Upper lobe of left lung (tissue), 6 donors: Measurements from ENCODE around the gene ATP8B3. TPM values are rescaled to one million over a fixed set of nuclear protein-coding genes. Genes with fewer than 3 reads are reported as not detected.

ENCODE experiments used
- ATAC-seq, 2 donors: fragments of 200-7000 bp; cut with Tn5 transposase; one replicate each; pipeline ENCODE4 v1.9.1; 2022; ENCODE audit warnings: mild to moderate bottlenecking in 2 of 2, moderate library complexity in 2 of 2; ENCODE audit not compliant: low FRiP score in 2 of 2
- DNase-seq, 2 donors: peaks; one replicate each; pipeline ENCODE4 v3.0.0-alpha.2; 2019 to 2020
- H3K27ac ChIP-seq, 4 donors: fragments of 200-600 bp; sonication (generic); one replicate each; pipeline ENCODE4 v1.5.1; 2016 to 2019
- H3K27me3 ChIP-seq, 4 donors: fragments of 200-600 bp; sonication (generic); one replicate each; pipeline ENCODE4 v1.5.1; 2017 to 2019
- H3K36me3 ChIP-seq, 4 donors: fragments of 200-600 bp; sonication (generic); one replicate each; pipeline ENCODE4 v1.5.1; 2016 to 2019
- H3K4me1 ChIP-seq, 4 donors: fragments of 200-600 bp; sonication (generic); one replicate each; pipeline ENCODE4 v1.5.1; 2018 to 2019
- H3K4me3 ChIP-seq, 4 donors: fragments of 200-600 bp; sonication (generic); one replicate each; pipeline ENCODE4 v1.5.1; 2017 to 2019; ENCODE audit warnings: mild to moderate bottlenecking in 2 of 4, moderate library complexity in 1 of 4
- H3K9me3 ChIP-seq, 4 donors: fragments of 200-600 bp; sonication (generic); one replicate each; pipeline ENCODE4 v1.5.1; 2018 to 2019
- EP300 ChIP-seq, 4 donors: sonication (generic); formaldehyde crosslinking; IDR thresholded peaks; one replicate each; pipeline ENCODE4 v1.5.1; 2017; ENCODE audit warnings: antibody characterized with exemption in 4 of 4, control low read depth in 2 of 4
- POLR2A ChIP-seq, 4 donors: fragments of 450-650 bp; IDR thresholded peaks; one replicate each; pipeline ENCODE4 v1.5.1; 2016 to 2017; ENCODE audit warnings: antibody characterized with exemption in 4 of 4, mild to moderate bottlenecking in 2 of 4
- POLR2AphosphoS5 ChIP-seq, 2 donors: sonication (generic); formaldehyde crosslinking; IDR thresholded peaks; one replicate each; pipeline ENCODE4 v1.5.1; 2017; ENCODE audit warnings: antibody characterized with exemption in 2 of 2
- WGBS, 2 donors: methylation state at CpG; one replicate each; pipeline ENCODE4 v1.1.5; 2017 to 2018; 5-methylcytosine and 5-hydroxymethylcytosine counted together
- total RNA-seq, 6 donors: library from RNA; depleted of rRNA in 4 of 6; stranded (reverse); fragments of >200 nt in 4 of 6; gene quantifications; one replicate each; pipeline versions ENCODE4 v1.1.0 to v1.2.1, GENCODE V29; 2016 to 2021
- TF ChIP-seq, protein P1 (sequence below), 6 experiments: fragments of 450-650 bp in 4 of 6; fragments of 200-600 bp in 2 of 6; sonication (generic) in 2 of 6; IDR thresholded peaks; one replicate each; pipeline ENCODE4 v1.5.1; 2016 to 2019; ENCODE audit warnings: antibody characterized with exemption in 6 of 6
- donor health status: DM: no; HTN: no; CAD: no; lungs with moderate emphysema.
- donor health status: DM: no; HTN: yes; CAD: no; lungs with severe emphysema.

Gene ATP8B3
- total RNA-seq, 6 donors from 2014 or later = under 0.01 to 6.2 (median 1.1) TPM

DNA sequence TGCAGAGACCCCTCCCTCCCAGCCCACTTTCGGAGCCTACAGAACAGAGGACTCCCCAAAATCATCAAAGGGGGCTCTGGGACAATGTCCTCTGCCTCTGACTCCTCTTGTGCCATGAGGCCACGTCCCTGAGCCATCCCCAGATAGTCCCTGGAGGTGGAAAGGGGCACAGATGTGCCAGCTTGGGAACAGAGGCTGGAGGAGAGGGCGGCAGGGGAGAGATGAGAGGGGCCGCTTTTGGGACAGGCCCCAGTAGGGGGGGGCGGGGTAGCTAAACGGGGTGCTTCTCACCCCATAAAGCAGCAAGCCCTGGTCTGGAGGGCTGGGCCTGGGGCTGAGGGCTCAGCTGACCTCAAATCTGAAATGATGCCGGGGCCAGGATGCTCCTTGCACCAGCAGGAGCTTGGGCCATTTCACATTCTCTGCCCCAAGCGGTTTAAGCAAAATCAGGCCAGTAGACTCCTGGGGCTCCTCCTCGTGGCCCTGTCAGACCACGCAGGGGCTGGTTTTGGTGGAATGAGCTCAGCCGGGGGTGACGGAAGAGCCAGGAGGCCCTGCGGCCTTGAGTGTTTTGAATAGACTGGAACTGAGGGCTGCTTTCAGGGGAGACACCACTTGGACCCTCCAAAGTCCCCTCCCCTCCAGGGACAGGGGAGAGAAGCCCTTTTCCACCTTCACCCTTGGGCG, 31.7 kb downstream of the ATP8B3 start:
- H3K9me3 ChIP-seq = peaks cover 8 to 13% (median 10%) of the 10 kb centered on the region in 4 donors
- no peak for TF ChIP-seq POLR2A (IDR thresholded peaks at IDR 0.05)
- no peak for TF ChIP-seq POLR2AphosphoS5 (IDR thresholded peaks at IDR 0.05)
- TF ChIP-seq, protein P1, sequence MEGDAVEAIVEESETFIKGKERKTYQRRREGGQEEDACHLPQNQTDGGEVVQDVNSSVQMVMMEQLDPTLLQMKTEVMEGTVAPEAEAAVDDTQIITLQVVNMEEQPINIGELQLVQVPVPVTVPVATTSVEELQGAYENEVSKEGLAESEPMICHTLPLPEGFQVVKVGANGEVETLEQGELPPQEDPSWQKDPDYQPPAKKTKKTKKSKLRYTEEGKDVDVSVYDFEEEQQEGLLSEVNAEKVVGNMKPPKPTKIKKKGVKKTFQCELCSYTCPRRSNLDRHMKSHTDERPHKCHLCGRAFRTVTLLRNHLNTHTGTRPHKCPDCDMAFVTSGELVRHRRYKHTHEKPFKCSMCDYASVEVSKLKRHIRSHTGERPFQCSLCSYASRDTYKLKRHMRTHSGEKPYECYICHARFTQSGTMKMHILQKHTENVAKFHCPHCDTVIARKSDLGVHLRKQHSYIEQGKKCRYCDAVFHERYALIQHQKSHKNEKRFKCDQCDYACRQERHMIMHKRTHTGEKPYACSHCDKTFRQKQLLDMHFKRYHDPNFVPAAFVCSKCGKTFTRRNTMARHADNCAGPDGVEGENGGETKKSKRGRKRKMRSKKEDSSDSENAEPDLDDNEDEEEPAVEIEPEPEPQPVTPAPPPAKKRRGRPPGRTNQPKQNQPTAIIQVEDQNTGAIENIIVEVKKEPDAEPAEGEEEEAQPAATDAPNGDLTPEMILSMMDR (IDR thresholded peaks at IDR 0.05) = no peak
- TF ChIP-seq EP300 (IDR thresholded peaks at IDR 0.05) = no peak
- H3K4me1 ChIP-seq = peaks cover 0 to 6% (median under 1%) of the 10 kb centered on the region in 4 donors
- WGBS, 2 donors = 31 to 54% methylated on average over 7 to 14 of the region's 14 CpGs
- no peak for ATAC-seq
- H3K27me3 ChIP-seq = peaks cover 0 to 36% (median 17%) of the 10 kb centered on the region in 4 donors
- no peak overlapping the region for H3K27ac ChIP-seq
- H3K4me3 ChIP-seq = no peak overlapping the region
- H3K36me3 ChIP-seq = no peaks in the 10 kb centered on the region
- no peak for DNase-seq

DNA sequence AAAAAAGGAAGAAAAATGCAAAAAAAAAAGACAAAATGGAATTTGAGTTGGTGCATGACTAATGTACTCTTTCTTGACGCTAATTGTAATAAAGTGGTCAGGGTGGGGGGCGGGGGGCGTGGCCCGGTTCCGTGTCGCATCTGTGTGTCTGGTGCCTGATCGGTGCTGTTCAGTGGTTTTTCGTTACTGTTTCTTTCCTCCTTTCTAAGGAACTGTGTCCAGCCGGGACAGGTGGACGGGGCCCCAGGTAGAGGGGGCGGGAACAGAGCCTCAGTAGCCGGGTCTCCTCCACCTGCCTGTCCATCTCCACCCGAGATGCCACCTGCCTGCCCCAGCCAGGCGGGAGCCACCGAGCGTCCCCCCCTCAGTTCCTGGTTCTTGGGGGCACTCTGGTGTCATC, 32.5 kb downstream of the ATP8B3 start:
- no peaks in the 10 kb centered on the region for H3K36me3 ChIP-seq
- TF ChIP-seq, protein P1 (IDR thresholded peaks at IDR 0.05) = no peak
- TF ChIP-seq POLR2A (IDR thresholded peaks at IDR 0.05) (no peak), EP300 (IDR thresholded peaks at IDR 0.05) (no peak)
- peaks cover 0 to 6% (median 2%) of the 10 kb centered on the region in 4 donors for H3K4me1 ChIP-seq
- no peak for DNase-seq
- peaks cover 8 to 20% (median 17%) of the 10 kb centered on the region in 4 donors for H3K9me3 ChIP-seq
- no peak overlapping the region for H3K4me3 ChIP-seq
- 17 to 55% methylated on average over 15 to 16 of the region's 16 CpGs for whole genome bisulfite sequencing, 2 donors
- peaks cover 0 to 44% (median 23%) of the 10 kb centered on the region in 4 donors for H3K27me3 ChIP-seq
- no peak for ATAC-seq
- no peak overlapping the region for H3K27ac ChIP-seq

DNA sequence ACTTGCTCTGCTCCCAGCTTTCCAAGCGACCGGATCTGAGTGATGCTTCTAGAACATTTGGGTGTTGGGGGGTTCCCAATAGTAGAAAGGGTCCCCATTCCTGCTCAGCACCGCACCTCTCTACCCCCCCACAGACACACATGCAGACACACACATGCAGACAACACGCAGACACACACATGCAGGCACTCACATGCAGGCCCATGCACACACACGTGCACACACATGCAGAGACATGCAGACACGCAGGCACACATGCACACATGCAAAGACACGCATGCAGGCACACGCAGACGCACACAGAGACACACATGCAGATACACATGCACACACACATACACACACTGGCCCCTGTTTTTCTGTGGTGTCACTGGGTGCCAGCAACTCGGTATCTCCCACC, 34.9 kb downstream of the ATP8B3 start:
- no peak for DNase-seq
- TF ChIP-seq POLR2AphosphoS5 (IDR thresholded peaks at IDR 0.05) (no peak), EP300 (IDR thresholded peaks at IDR 0.05) (no peak), POLR2A (IDR thresholded peaks at IDR 0.05) (no peak)
- TF ChIP-seq, protein P1 (IDR thresholded peaks at IDR 0.05) = no peak
- Histone ChIP-seq H3K27ac (no peak overlapping the region), H3K36me3 (no peaks in the 10 kb centered on the region), H3K9me3 (peaks cover 7 to 16% (median 16%) of the 10 kb centered on the region in 4 donors), H3K4me3 (no peak overlapping the region), H3K27me3 (peaks cover 0 to 52% (median 23%) of the 10 kb centered on the region in 4 donors), H3K4me1 (peaks cover 0 to 6% (median 2%) of the 10 kb centered on the region in 4 donors)
- no peak for ATAC-seq
- 15 to 60% methylated on average over 4 to 9 of the region's 10 CpGs for WGBS, 2 donors

DNA sequence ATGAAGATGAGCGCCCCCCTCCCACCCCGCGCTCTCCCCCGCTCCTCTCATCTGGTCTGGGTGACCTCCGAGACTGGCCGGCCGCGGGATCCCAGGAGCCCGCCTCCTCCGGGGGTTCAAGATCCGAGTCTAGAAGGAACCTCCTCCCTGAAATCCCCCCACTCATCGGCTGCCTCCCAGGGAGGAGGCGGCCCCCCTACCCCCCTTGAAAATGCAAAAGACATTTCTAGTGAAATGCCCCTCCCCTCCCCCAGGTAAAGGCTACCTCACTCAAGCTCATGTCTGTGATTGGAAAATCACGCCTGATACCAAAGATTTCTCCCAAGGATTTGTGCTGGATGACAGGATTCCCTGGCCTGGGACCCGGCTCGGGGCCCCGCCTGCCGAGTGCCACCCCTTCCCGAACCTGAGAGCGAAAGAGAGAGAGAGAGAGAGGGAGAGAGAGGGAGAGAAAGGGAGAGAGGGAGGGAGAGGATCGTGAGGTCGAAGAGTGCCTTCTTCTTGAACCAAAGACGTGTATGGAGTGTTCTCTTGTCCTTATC, 35.4 kb downstream of the ATP8B3 start:
- Histone ChIP-seq H3K4me3 (no peak overlapping the region), H3K4me1 (peaks cover 0 to 6% (median 2%) of the 10 kb centered on the region in 4 donors), H3K27me3 (peaks cover 0 to 52% (median 23%) of the 10 kb centered on the region in 4 donors), H3K27ac (no peak overlapping the region), H3K9me3 (peaks cover 3 to 12% (median 11%) of the 10 kb centered on the region in 4 donors), H3K36me3 (no peaks in the 10 kb centered on the region)
- TF ChIP-seq POLR2AphosphoS5 (IDR thresholded peaks at IDR 0.05) (no peak), POLR2A (IDR thresholded peaks at IDR 0.05) (no peak)
- 6% methylated on average over 10 to 23 of the region's 23 CpGs for WGBS, 2 donors
- DNase-seq (no peak), ATAC-seq (no peak)

DNA sequence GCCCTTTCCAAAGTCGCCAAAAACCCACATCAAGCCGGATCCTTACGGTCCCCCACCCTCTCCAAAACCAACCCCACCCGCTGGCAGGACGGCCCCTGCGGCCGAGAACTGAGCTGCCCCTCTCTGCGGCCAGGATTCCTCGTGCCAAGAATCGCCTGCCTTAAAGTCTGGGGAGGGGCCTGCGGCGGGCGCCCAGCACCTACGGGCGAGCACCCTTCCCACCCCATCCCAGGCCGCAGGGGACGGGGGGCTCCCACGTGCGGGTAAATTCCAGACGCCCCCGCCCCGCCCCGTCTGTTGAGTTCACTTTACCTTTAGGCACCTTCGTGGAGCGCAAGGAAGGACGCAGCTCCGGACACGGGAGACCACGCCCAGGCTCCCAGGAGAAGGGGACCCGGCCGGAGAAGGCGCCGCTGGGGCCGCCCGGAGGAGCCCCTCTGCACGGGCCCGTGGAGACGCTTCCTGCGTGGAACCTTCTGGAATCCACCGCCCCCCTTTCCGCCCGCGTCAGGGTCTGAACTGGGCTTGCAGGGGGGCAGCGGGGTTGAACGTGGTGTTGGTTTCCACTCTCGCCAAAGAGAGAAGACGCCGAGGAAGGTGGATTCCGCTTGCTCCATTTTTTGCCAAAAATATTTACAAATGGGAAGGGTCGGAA, 36.0 kb downstream of the ATP8B3 start:
- Histone ChIP-seq H3K9me3 (peaks cover 1 to 15% (median 12%) of the 10 kb centered on the region in 4 donors), H3K4me3 (no peak overlapping the region), H3K27me3 (peaks cover 0 to 52% (median 23%) of the 10 kb centered on the region in 4 donors), H3K36me3 (no peaks in the 10 kb centered on the region), H3K4me1 (peaks cover 0 to 6% (median 2%) of the 10 kb centered on the region in 4 donors), H3K27ac (no peak overlapping the region)
- WGBS, 2 donors = 3 to 4% methylated on average over 15 to 39 of the region's 50 CpGs
- ATAC-seq (no peak), DNase-seq (no peak)
- TF ChIP-seq EP300 (IDR thresholded peaks at IDR 0.05) (no peak), POLR2A (IDR thresholded peaks at IDR 0.05) (no peak), POLR2AphosphoS5 (IDR thresholded peaks at IDR 0.05) (no peak)
- TF ChIP-seq, protein P1 (IDR thresholded peaks at IDR 0.05) = no peak
